B cell (primary cell): ENCODE measurements around the gene DRD2.

ENCODE experiments used
- CTCF ChIP-seq: fragments of 200-600 bp; IDR thresholded peaks from one replicate; pipeline ENCODE4 v1.8.0; 2022; ENCODE audit warnings: antibody characterized with exemption, mild to moderate bottlenecking
- EZH2 ChIP-seq: IDR thresholded peaks from 2 replicates; pipeline ENCODE4 v1.6.1; 2012; ENCODE audit warnings: borderline replicate concordance, low read depth, mild to moderate bottlenecking, moderate library complexity, low read length; ENCODE audit not compliant: insufficient read depth, poor library complexity, severe bottlenecking

GRCh38 chr11:113519989-113520613 is 44.9 kb upstream of the DRD2 start:
- TF ChIP-seq CTCF (no peak), EZH2 (no peak)
